GM23248 (cell line): Measurements from ENCODE around the gene BEND7.
"Not testable (repeated sequence)": the region's sequence is repeated elsewhere in the genome, so short reads cannot be mapped to it uniquely, and the experiment has no call there.

Experiments used
- EZH2 ChIP-seq: fragments of 200-600 bp; sonication (generic); IDR thresholded peaks from 2 replicates; pipeline ENCODE4 v1.6.1; 2018; ENCODE audit warnings: antibody characterized with exemption, mild to moderate bottlenecking; ENCODE audit not compliant: insufficient read depth, poor library complexity, severe bottlenecking
- EZH2phosphoT487 ChIP-seq: fragments of 200-600 bp; sonication (generic); IDR thresholded peaks from 2 replicates; pipeline ENCODE4 v1.6.1; 2018; ENCODE audit warnings: antibody characterized with exemption, moderate library complexity, mild to moderate bottlenecking, low read depth; ENCODE audit not compliant: insufficient read depth

GRCh38 chr10:13403426-13403825, 125.4 kb downstream of the BEND7 start:
- not testable (repeated sequence) for TF ChIP-seq EZH2, EZH2phosphoT487
